ENCODE measurements around the gene PCID2. TPM values are rescaled to one million over a fixed set of nuclear protein-coding genes. Genes with fewer than 3 reads are reported as not detected.
A peak's percentile ranks its signal among the peaks of the same experiment; 100 is the strongest.

Gene PCID2
- total and polyA plus RNA-seq, 11 donors: 30.0 to 60.2 (median 45.2) TPM

DNA sequence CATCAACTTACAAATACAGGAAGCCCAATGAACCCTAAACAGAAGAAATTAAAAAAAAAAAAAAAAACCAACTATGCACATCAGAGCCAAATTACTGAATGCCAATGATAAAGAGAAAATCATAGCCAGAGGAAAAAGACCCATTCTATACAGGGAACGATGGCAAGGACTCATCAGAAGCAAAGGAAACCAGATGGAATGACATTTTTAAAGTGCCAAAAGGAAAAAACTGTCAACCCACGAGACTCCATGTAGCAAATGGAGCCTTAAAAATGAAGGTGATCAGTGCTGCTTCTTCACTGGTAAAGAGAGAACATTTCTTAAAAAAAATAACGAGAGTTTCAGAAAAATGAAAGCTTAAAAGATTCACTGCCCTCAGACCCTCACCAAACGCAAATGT is 18.3 kb downstream of the PCID2 start:
- TF ChIP-seq POLR2A (IDR thresholded peaks at IDR 0.05): no peak
- TF ChIP-seq, protein P1, sequence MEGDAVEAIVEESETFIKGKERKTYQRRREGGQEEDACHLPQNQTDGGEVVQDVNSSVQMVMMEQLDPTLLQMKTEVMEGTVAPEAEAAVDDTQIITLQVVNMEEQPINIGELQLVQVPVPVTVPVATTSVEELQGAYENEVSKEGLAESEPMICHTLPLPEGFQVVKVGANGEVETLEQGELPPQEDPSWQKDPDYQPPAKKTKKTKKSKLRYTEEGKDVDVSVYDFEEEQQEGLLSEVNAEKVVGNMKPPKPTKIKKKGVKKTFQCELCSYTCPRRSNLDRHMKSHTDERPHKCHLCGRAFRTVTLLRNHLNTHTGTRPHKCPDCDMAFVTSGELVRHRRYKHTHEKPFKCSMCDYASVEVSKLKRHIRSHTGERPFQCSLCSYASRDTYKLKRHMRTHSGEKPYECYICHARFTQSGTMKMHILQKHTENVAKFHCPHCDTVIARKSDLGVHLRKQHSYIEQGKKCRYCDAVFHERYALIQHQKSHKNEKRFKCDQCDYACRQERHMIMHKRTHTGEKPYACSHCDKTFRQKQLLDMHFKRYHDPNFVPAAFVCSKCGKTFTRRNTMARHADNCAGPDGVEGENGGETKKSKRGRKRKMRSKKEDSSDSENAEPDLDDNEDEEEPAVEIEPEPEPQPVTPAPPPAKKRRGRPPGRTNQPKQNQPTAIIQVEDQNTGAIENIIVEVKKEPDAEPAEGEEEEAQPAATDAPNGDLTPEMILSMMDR (IDR thresholded peaks at IDR 0.05): no peak
- DNase-seq (no peak), ATAC-seq (no peak)
- intact Hi-C loops (cut with DNase I): no loop called here
- no peaks in the 10 kb centered on the region for H3K9me3 ChIP-seq
- H3K4me3 ChIP-seq: no peak overlapping the region
- 78 to 91% (median 85%) methylated on average over 4 of the region's 4 CpGs for WGBS, 4 donors
- H3K36me3 ChIP-seq: peaks cover 0 to 81% (median 70%) of the 10 kb centered on the region in 9 donors
- H3K4me1 ChIP-seq: peaks cover 0 to 24% (median 5%) of the 10 kb centered on the region in 12 donors
- no peak overlapping the region for H3K27ac ChIP-seq
- H3K27me3 ChIP-seq: no peaks in the 10 kb centered on the region

DNA sequence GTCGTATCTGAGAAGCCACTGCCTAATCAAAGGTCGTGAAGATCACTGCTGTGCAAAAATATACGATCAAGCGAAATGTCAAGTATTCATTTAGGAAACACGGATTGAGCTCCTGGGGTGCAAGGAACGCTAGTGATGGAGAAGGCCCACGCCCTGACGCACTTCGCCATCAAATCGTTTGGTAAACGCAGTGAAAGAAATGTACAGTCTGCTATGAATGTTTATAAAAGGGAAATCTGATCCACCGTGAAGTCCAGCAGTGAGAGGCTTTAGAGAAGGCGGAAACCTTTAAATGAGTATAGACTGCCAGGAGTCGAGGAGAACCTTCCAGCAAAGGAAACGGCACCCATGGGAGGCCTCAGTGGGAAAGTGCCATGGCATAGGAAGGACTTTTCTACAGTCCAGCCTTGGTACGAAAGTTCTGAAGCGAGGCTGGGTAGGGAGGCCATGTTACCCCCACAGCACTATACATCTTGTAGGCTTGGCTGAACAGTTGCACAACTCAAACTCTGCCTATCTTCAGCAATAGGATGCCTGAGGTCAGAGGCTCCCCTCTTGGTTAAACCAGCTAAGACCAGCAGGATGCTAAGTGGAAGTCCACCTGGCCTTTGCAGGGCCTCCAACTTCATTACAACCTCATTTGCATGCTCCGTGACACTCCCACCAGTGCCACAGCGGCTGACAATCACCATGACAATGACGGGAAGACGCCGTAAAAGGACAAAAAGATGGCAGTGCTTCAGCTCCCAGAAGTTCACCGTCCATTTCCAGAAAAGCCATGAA is 20.4 kb downstream of the PCID2 start:
- Histone ChIP-seq H3K36me3 (peaks cover 0 to 80% (median 70%) of the 10 kb centered on the region in 9 donors), H3K27me3 (no peaks in the 10 kb centered on the region), H3K9me3 (no peaks in the 10 kb centered on the region), H3K4me3 (no peak overlapping the region), H3K4me1 (peaks cover 0 to 31% (median 5%) of the 10 kb centered on the region in 12 donors), H3K27ac (peak overlapping the region in 10 of 12 donors; percentile 2 to 82 (median 62))
- TF ChIP-seq POLR2A (IDR thresholded peaks at IDR 0.05): no peak
- TF ChIP-seq, protein P1 (IDR thresholded peaks at IDR 0.05): no peak
- DNase-seq (no peak), ATAC-seq (no peak)
- intact Hi-C loops (cut with DNase I): no loop called here
- WGBS, 4 donors: 93 to 97% (median 96%) methylated on average over 23 of the region's 23 CpGs

DNA sequence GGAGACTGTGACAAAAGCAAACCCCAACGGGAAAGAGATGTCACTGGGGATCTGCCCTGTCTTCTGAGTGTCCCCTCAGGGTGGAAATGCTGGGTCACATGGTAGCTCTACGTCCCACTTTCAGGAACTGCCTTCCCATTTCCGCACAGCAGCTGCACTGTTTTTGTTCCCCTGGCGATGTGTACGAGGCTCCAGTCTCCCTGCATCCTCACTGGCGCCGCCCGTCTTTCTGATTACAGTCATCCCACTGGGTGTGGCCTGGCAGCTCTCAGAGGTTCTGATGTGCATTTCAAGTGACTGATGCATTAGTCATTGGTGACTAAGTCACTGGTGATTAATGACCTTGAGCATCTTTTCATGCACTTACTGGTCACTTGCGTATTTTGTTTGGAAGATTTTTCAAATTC is 21.2 kb downstream of the PCID2 start:
- DNase-seq (peak; percentile 82 to 95 (median 89)), ATAC-seq (peak; percentile 95 to 100 (median 98))
- Histone ChIP-seq H3K36me3 (peaks cover 0 to 80% (median 70%) of the 10 kb centered on the region in 9 donors), H3K27me3 (no peaks in the 10 kb centered on the region), H3K4me1 (peaks cover 0 to 31% (median 5%) of the 10 kb centered on the region in 12 donors), H3K9me3 (no peaks in the 10 kb centered on the region), H3K4me3 (peak overlapping the region in 1 of 12 donors; percentile 8), H3K27ac (peak overlapping the region in 11 of 12 donors; percentile 26 to 82 (median 65))
- TF ChIP-seq POLR2A (IDR thresholded peaks at IDR 0.05): peak in 1 of 2 donors; percentile 26
- TF ChIP-seq, protein P1 (IDR thresholded peaks at IDR 0.05): peak in 5 of 12 donors; percentile 6 to 37 (median 16)
- intact Hi-C loops (cut with DNase I): no loop called here
- 25 to 50% (median 32%) methylated on average over 9 of the region's 9 CpGs for WGBS, 4 donors

DNA sequence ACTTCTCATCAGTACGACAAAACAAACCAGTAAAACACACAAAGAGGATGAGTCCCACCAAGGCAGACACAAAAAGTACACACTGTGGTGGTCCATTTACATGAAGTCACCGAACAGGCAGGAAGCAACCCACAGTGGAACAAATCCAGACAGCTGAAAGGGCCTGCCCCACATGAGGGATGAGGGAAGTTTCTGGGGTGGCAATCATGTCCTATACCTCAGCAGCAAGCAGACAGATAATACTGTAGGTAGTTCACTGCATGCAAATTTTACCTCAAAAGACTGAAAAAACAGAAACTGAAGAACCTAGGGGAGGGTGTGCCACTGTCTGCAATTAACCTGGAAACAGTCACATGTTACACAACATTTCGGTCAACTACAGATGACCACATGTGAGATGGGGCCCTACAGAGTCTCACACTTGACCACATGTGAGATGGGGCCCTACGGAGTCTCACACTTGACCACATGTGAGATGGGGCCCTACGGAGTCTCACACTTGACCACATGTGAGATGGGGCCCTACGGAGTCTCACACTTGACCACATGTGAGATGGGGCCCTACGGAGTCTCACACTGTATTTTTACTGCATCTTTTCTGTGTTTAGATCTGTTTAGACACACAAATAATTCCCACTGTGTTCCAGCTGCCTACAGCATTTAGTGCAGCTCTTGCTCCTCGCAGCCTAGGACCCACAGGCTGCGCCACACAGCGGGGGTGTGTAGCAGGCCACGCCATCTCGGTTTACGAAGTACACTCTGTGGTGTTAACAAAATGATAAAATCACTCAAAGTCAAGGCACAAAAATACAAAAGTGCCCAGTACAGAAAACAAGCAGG is 22.2 kb downstream of the PCID2 start:
- Histone ChIP-seq H3K27me3 (no peaks in the 10 kb centered on the region), H3K4me1 (peaks cover 0 to 31% (median 5%) of the 10 kb centered on the region in 12 donors), H3K36me3 (peaks cover 0 to 80% (median 70%) of the 10 kb centered on the region in 9 donors), H3K27ac (peak overlapping the region in 11 of 12 donors; percentile 26 to 82 (median 65)), H3K4me3 (no peak overlapping the region), H3K9me3 (no peaks in the 10 kb centered on the region)
- TF ChIP-seq, protein P1 (IDR thresholded peaks at IDR 0.05): no peak
- no peak for TF ChIP-seq POLR2A (IDR thresholded peaks at IDR 0.05)
- WGBS, 4 donors: 80 to 84% (median 82%) methylated on average over 13 of the region's 13 CpGs
- intact Hi-C loops (cut with DNase I): no loop called here
- ATAC-seq (no peak), DNase-seq (no peak)

All from heart left ventricle (tissue), 16 donors.